Parathyroid adenoma (tissue), 2 donors: Measurements from ENCODE around the gene PINK1.

Experiments used
- H2AFZ ChIP-seq: fragments of 300-600 bp; sonication (generic); one replicate; pipeline ENCODE4 v1.7.0; 2017; ENCODE audit warnings: antibody characterized with exemption, mild to moderate bottlenecking
- H3K27ac ChIP-seq: fragments of 300-600 bp; sonication (generic); one replicate; pipeline ENCODE4 v1.7.0; 2017
- H3K27me3 ChIP-seq: fragments of 300-600 bp; sonication (generic); one replicate; pipeline ENCODE4 v1.7.0; 2017; ENCODE audit warnings: low read length; ENCODE audit not compliant: control insufficient read depth, insufficient read depth
- H3K36me3 ChIP-seq: fragments of 300-600 bp; sonication (generic); one replicate; pipeline ENCODE4 v1.7.0; 2017; ENCODE audit warnings: low read length; ENCODE audit not compliant: control insufficient read depth, insufficient read depth
- H3K4me1 ChIP-seq: fragments of 300-600 bp; sonication (generic); one replicate; pipeline ENCODE4 v1.7.0; 2017; ENCODE audit warnings: control low read depth
- H3K4me2 ChIP-seq: fragments of 300-600 bp; sonication (generic); one replicate; pipeline ENCODE4 v1.7.0; 2017; ENCODE audit warnings: low read length
- H3K4me3 ChIP-seq: fragments of 300-600 bp; sonication (generic); one replicate; pipeline ENCODE4 v1.7.0; 2017; ENCODE audit warnings: low read depth, low read length
- H3K79me2 ChIP-seq: fragments of 300-600 bp; sonication (generic); one replicate; pipeline ENCODE4 v1.7.0; 2017; ENCODE audit warnings: control low read depth
- H3K9ac ChIP-seq: fragments of 300-600 bp; sonication (generic); one replicate; pipeline ENCODE4 v1.7.0; 2017; ENCODE audit warnings: mild to moderate bottlenecking
- H3K9me3 ChIP-seq: fragments of 300-600 bp; sonication (generic); one replicate; pipeline ENCODE4 v1.7.0; 2017; ENCODE audit warnings: low read length; ENCODE audit not compliant: control insufficient read depth
- TF ChIP-seq, protein P1 (sequence below): fragments of 300-600 bp; sonication (generic); IDR thresholded peaks from one replicate; pipeline ENCODE4 v1.7.0; 2017; ENCODE audit warnings: antibody characterized with exemption, mild to moderate bottlenecking
- donor health status: primary hyperparathyroidism.

Gene PINK1

GRCh38 chr1:20662110-20662475 lies 28.8 kb downstream of the PINK1 start:
- peaks cover 19% of the 10 kb centered on the region for H3K79me2 ChIP-seq
- peak overlapping the region; percentile 76 for H3K4me2 ChIP-seq
- H3K9ac ChIP-seq: no peak overlapping the region
- H3K27ac ChIP-seq: peak overlapping the region; percentile 81
- H3K9me3 ChIP-seq: no peaks in the 10 kb centered on the region
- no peaks in the 10 kb centered on the region for H3K27me3 ChIP-seq
- peak overlapping the region; percentile 98 for H3K4me3 ChIP-seq
- TF ChIP-seq, protein P1, sequence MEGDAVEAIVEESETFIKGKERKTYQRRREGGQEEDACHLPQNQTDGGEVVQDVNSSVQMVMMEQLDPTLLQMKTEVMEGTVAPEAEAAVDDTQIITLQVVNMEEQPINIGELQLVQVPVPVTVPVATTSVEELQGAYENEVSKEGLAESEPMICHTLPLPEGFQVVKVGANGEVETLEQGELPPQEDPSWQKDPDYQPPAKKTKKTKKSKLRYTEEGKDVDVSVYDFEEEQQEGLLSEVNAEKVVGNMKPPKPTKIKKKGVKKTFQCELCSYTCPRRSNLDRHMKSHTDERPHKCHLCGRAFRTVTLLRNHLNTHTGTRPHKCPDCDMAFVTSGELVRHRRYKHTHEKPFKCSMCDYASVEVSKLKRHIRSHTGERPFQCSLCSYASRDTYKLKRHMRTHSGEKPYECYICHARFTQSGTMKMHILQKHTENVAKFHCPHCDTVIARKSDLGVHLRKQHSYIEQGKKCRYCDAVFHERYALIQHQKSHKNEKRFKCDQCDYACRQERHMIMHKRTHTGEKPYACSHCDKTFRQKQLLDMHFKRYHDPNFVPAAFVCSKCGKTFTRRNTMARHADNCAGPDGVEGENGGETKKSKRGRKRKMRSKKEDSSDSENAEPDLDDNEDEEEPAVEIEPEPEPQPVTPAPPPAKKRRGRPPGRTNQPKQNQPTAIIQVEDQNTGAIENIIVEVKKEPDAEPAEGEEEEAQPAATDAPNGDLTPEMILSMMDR: no peak
- H3K4me1 ChIP-seq: no peaks in the 10 kb centered on the region
- H3K36me3 ChIP-seq: no peaks in the 10 kb centered on the region
- H2AFZ ChIP-seq: peak overlapping the region; percentile 95

- H3K27me3 ChIP-seq: no peaks in the 10 kb centered on the region
- no peaks in the 10 kb centered on the region for H3K36me3 ChIP-seq
- no peak overlapping the region for H3K4me2 ChIP-seq
- no peak overlapping the region for H3K27ac ChIP-seq
- no peak overlapping the region for H3K4me3 ChIP-seq
- no peaks in the 10 kb centered on the region for H3K4me1 ChIP-seq
- no peaks in the 10 kb centered on the region for H3K9me3 ChIP-seq
- peaks cover 16% of the 10 kb centered on the region for H3K79me2 ChIP-seq
- TF ChIP-seq, protein P1: no peak
- no peak overlapping the region for H2AFZ ChIP-seq
- no peak overlapping the region for H3K9ac ChIP-seq
Measured at GRCh38 chr1:20663365-20663764, 30.1 kb downstream of the PINK1 start.

DNA sequence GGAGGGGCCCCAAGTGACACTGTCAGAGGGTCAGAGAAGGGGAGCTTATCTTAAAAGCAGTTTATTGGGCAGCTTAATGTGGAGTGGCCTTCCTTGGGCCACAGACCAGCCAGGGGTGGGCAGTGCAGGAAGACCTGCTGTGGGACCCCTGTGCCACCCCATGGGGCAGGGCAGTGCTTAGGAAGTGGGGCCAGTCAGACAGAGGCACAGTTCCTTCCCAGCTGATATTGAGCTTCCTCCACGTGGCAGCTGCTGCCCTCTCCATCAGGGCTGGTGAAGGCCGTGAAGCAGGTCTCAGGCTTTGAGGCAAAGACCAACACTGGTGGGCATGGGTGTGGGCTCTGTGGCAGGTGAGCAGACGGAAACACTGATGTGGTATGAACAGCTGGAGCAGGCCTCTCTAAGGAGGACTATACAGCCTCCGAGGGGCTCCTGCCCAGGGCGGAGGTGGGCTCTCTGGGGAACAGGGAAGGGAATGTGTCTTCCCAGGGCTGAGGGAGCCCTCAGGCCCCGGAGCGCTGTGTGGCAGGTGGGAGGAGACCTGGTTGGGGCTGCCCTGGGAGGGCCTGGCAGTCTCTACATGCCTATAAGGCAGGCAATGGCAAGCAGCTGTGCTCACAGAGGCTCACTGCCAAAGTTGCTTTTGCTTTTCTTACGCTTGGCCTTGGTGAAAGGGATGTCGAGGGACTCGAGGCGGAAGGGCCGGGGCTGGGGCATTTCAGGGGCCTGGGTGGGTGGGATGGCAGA lies 30.9 kb downstream of the PINK1 start:
- no peaks in the 10 kb centered on the region for H3K36me3 ChIP-seq
- no peak overlapping the region for H2AFZ ChIP-seq
- no peak overlapping the region for H3K4me2 ChIP-seq
- H3K27me3 ChIP-seq: no peaks in the 10 kb centered on the region
- no peaks in the 10 kb centered on the region for H3K9me3 ChIP-seq
- H3K4me3 ChIP-seq: no peak overlapping the region
- no peak overlapping the region for H3K9ac ChIP-seq
- H3K4me1 ChIP-seq: no peaks in the 10 kb centered on the region
- no peak overlapping the region for H3K27ac ChIP-seq
- TF ChIP-seq, protein P1: no peak
- H3K79me2 ChIP-seq: peaks cover 16% of the 10 kb centered on the region

- H3K36me3 ChIP-seq: no peaks in the 10 kb centered on the region
- no peak overlapping the region for H3K4me3 ChIP-seq
- no peak overlapping the region for H2AFZ ChIP-seq
- no peak overlapping the region for H3K27ac ChIP-seq
- no peaks in the 10 kb centered on the region for H3K27me3 ChIP-seq
- H3K9ac ChIP-seq: no peak overlapping the region
- no peaks in the 10 kb centered on the region for H3K9me3 ChIP-seq
- TF ChIP-seq, protein P1: no peak
- H3K79me2 ChIP-seq: peaks cover 8% of the 10 kb centered on the region
- no peaks in the 10 kb centered on the region for H3K4me1 ChIP-seq
- H3K4me2 ChIP-seq: no peak overlapping the region
Measured at GRCh38 chr1:20665726-20666125, 32.5 kb downstream of the PINK1 start.

- Histone ChIP-seq H3K4me3 (no peak overlapping the region), H3K27ac (no peak overlapping the region), H3K36me3 (no peaks in the 10 kb centered on the region)
Measured at GRCh38 chr1:20666146-20666545, 32.9 kb downstream of the PINK1 start.

More at GRCh38 chr1:20666146-20666545, 32.9 kb downstream of the PINK1 start:
- no peak overlapping the region for H3K4me2 ChIP-seq
- H3K4me1 ChIP-seq: no peaks in the 10 kb centered on the region
- TF ChIP-seq, protein P1: no peak
- peaks cover 4% of the 10 kb centered on the region for H3K79me2 ChIP-seq
- H2AFZ ChIP-seq: no peak overlapping the region
- no peaks in the 10 kb centered on the region for H3K27me3 ChIP-seq
- H3K9me3 ChIP-seq: no peaks in the 10 kb centered on the region
- H3K9ac ChIP-seq: no peak overlapping the region
